HFFc6 (cell line): ENCODE results near the gene A2ML1. TPM values are rescaled to one million over a fixed set of nuclear protein-coding genes. Genes with fewer than 3 reads are reported as not detected.
"Not testable (repeated sequence)": the region's sequence is repeated elsewhere in the genome, so short reads cannot be mapped to it uniquely, and the experiment has no call there.

ENCODE experiments used
- DNase-seq: peaks from one replicate; pipeline ENCODE4 v3.0.0-alpha.2; 2018
- H3K27ac Mint-ChIP-seq: 2 replicates; pipeline ENCODE4 v1.8.0; 2020; ENCODE audit warnings: mild to moderate bottlenecking, mixed read lengths
- H3K27me3 Mint-ChIP-seq: 2 replicates; pipeline ENCODE4 v1.8.0; 2021; ENCODE audit warnings: mild to moderate bottlenecking, moderate library complexity, mixed read lengths; ENCODE audit not compliant: insufficient read depth
- H3K36me3 Mint-ChIP-seq: 2 replicates; pipeline ENCODE4 v1.8.0; 2021; ENCODE audit warnings: low read depth, mixed read lengths
- H3K4me1 Mint-ChIP-seq: 2 replicates; pipeline ENCODE4 v1.8.0; 2020; ENCODE audit warnings: low read depth, mixed read lengths
- H3K4me3 Mint-ChIP-seq: 2 replicates; pipeline ENCODE4 v1.8.0; 2020; ENCODE audit warnings: mild to moderate bottlenecking, moderate library complexity, mixed read lengths
- H3K9me3 Mint-ChIP-seq: 2 replicates; pipeline ENCODE4 v1.8.0; 2020; ENCODE audit warnings: mild to moderate bottlenecking, mixed read lengths
- total RNA-seq, 6 experiments: library from RNA; stranded (reverse); fragmentation: NEBNext Ultra II Directional; extraction: Animal tissue kit (Norgen Biotek cat#: 25700); gene quantifications; 2 replicates in 1 of 6; 3 replicates in 5 of 6; pipeline ENCODE4 v1.2.3, GENCODE V29; 2021
- TF ChIP-seq, protein P1 (sequence below): fragments of 200-600 bp; sonication (generic); IDR thresholded peaks from 2 replicates; pipeline ENCODE4 v1.5.0; 2021; ENCODE audit warnings: antibody characterized with exemption, mild to moderate bottlenecking

The A2ML1 gene
- total RNA-seq, 6 experiments from 2014 or later = not detected

DNA sequence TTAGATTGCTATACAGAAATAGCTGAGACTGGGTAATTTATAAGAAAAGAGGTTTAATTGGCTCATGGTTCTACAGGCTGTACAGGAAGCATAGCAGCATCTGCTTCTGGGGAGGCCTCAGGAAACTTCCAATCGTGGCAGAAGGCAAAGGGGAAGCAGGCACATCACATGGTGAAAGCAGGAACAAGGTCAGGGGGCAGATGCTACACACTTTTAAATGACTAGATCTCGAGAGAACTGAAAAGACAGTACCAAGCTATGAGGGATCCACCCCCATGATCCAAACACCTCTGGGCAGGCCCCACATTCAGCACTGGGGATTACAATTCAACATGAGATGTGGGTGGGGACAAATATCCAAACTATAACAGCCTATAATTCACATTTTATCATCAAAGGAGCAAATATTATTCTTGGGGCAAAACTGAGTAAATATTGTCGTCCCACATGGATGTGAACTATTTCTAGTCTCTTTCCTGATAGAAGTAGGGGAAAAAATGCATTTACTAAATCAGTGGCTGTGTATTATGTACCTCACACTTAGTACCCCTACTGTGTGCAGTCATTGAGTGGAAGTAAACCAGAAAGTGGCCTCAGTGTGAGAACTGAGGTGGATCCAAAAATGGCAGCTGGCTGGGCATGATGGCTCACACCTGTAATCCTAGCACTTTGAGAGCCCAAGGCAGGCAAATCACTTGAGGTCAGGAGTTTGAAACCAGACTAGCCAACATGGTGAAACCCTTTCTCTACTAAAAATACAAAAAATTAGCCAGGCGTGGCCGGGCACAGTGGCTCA is 25.4 kb upstream of the A2ML1 start:
- no peak overlapping the region for H3K4me3 Mint-ChIP-seq
- H3K9me3 Mint-ChIP-seq = no peaks in the 10 kb centered on the region; the same call in 1 of the 2 replicates
- H3K36me3 Mint-ChIP-seq = no peaks in the 10 kb centered on the region
- TF ChIP-seq, protein P1, sequence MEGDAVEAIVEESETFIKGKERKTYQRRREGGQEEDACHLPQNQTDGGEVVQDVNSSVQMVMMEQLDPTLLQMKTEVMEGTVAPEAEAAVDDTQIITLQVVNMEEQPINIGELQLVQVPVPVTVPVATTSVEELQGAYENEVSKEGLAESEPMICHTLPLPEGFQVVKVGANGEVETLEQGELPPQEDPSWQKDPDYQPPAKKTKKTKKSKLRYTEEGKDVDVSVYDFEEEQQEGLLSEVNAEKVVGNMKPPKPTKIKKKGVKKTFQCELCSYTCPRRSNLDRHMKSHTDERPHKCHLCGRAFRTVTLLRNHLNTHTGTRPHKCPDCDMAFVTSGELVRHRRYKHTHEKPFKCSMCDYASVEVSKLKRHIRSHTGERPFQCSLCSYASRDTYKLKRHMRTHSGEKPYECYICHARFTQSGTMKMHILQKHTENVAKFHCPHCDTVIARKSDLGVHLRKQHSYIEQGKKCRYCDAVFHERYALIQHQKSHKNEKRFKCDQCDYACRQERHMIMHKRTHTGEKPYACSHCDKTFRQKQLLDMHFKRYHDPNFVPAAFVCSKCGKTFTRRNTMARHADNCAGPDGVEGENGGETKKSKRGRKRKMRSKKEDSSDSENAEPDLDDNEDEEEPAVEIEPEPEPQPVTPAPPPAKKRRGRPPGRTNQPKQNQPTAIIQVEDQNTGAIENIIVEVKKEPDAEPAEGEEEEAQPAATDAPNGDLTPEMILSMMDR = no peak
- H3K4me1 Mint-ChIP-seq = no peaks in the 10 kb centered on the region
- no peak for DNase-seq
- no peaks in the 10 kb centered on the region; the same call in none of the 2 replicates for H3K27me3 Mint-ChIP-seq
- no peak overlapping the region for H3K27ac Mint-ChIP-seq

DNA sequence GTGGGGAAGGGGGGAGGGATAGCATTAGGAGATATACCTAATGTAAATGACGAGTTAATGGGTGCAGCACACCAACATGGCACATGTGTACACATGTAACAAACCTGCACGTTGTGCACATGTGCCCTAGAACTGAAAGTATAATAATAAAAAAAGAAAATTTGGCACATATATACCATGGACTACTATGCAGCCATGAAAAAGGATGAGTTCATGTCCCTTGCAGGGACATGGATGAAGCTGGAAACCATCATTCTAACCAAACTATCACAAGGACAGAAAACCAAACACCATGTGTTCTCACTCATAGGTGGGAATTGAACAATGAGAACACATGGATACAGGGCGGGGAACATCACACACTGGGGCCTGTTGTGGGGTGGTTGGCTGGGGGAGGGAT is 21.2 kb upstream of the A2ML1 start:
- H3K27ac Mint-ChIP-seq, DNase-seq, H3K4me3 Mint-ChIP-seq, H3K4me1 Mint-ChIP-seq, H3K9me3 Mint-ChIP-seq, H3K36me3 Mint-ChIP-seq: not testable (repeated sequence)
- peaks cover 18% of the 10 kb centered on the region for H3K27me3 Mint-ChIP-seq

DNA sequence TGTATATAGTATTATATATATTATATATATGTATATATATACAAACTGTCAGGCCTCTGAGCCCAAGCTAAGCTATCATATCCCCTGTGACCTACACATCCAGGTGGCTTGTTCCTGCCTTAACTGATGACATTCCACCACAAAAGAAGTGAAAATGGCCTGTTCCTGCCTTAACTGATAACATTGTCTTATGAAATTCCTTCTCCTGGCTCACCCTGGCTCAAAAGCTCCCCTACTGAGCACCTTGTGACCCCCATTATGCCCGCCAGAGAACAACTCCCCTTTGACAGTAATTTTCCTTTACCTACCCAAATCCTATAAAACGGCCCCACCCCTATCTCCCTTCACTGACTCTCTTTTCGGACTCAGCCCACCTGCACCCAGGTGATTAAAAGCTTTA is 17.6 kb upstream of the A2ML1 start:
- not testable (repeated sequence) for H3K36me3 Mint-ChIP-seq, DNase-seq, H3K4me1 Mint-ChIP-seq, H3K9me3 Mint-ChIP-seq, H3K27ac Mint-ChIP-seq, H3K4me3 Mint-ChIP-seq
- H3K27me3 Mint-ChIP-seq = peaks cover 30% of the 10 kb centered on the region

DNA sequence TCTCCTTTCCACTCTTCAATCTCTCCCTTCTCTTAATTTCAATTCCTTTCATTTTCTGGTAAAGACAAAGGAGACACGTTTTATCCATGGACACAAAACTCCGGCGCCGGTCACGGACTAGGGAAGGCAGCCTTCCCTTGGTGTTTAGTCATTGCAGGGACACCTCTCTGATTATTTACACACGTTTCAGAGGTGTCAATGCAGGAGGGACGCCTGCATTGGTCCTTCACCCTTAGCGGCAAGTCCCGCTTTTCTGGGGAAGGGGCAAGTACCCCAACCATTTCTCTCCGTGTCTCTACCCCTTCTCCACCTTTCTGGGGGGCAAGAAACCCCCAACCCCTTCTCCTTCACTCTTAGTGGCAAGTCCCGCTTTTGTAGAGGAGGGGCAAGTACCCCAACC is 16.9 kb upstream of the A2ML1 start:
- DNase-seq, H3K36me3 Mint-ChIP-seq, H3K27ac Mint-ChIP-seq, H3K4me1 Mint-ChIP-seq, H3K9me3 Mint-ChIP-seq, H3K4me3 Mint-ChIP-seq: not testable (repeated sequence)
- H3K27me3 Mint-ChIP-seq = peaks cover 31% of the 10 kb centered on the region

DNA sequence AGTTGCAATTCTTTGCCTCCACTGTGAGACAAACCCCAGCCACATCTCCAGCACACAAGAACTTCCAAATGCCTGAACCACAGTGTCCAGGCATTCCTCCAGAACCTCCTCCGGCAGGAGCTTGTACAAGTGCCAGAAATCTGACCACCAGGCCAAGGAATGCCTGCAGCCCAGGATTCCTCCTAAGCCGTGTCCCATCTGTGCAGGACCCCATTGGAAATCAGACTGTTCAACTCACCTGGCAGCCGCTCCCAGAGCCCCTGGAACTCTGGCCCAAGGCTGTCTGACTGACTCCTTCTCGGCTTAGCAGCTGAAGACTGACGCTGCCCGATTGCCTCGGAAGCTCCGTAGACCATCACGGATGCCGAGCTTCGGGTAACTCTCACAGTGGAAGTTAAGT is 15.3 kb upstream of the A2ML1 start:
- Mint-ChIP-seq H3K27me3 (peaks cover 35% of the 10 kb centered on the region), H3K4me1 (peaks cover 11% of the 10 kb centered on the region)
- not testable (repeated sequence) for H3K27ac Mint-ChIP-seq, H3K36me3 Mint-ChIP-seq, H3K4me3 Mint-ChIP-seq, DNase-seq, H3K9me3 Mint-ChIP-seq

DNA sequence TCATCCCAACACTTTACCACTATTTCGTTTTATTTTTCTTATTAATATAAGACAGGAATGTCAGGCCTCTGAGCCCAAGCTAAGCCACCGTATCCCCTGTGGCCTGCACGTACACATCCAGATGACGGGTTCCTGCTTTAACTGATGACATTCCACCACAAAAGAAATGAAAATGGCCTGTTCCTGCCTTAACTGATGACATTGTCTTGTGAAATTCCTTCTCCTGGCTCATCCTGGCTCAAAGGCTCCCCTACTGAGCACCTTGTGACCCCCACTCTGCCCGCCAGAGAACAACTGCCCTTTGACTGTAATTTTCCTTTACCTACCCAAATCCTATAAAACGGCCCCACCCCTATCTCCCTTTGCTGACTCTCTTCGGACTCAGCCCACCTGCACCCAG is 12.3 kb upstream of the A2ML1 start:
- not testable (repeated sequence) for H3K4me1 Mint-ChIP-seq, H3K36me3 Mint-ChIP-seq, DNase-seq, H3K9me3 Mint-ChIP-seq, H3K27ac Mint-ChIP-seq, H3K4me3 Mint-ChIP-seq
- peaks cover 28% of the 10 kb centered on the region for H3K27me3 Mint-ChIP-seq

DNA sequence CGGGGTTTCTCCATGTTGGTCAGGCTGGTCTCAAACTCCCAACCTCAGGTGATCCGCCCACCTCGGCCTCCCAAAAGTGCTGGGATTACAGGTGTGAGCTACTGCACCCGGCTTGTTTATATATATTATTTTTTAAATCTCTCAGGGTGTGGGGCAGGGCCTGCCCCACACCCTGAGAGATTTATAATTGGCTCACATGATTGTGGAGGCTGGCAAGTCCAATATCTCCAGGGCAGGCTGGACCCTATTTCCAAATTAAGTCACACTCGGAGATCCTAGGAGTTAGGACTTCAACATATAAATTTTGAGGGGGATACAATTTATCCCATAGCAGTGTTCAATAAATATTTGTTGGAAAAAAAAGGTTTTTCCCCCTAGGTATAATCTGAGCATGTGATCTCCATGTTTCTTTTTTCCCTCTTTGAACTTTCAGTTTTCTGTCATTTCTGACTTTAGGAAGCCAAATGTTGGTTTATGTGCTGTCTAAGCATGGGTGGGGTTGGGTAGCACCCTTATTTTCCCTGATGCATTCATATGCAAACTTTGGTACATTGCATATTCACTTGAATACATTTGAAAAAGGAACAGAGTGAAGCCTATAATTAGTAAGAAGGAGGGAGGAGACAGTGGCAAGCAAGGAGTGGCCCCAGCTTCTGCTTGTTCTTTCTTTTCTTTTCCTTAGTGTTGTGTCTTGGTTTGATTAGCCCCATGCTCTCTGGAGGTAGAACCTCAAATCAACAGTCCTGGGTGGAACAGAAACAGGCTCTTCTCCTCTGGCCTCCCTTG is 8.7 kb upstream of the A2ML1 start:
- no peaks in the 10 kb centered on the region for H3K36me3 Mint-ChIP-seq
- no peak overlapping the region for H3K27ac Mint-ChIP-seq
- TF ChIP-seq, protein P1 = no peak
- peaks cover 6% of the 10 kb centered on the region for H3K4me1 Mint-ChIP-seq
- DNase-seq = no peak
- no peaks in the 10 kb centered on the region for H3K9me3 Mint-ChIP-seq
- peaks cover 17% of the 10 kb centered on the region for H3K27me3 Mint-ChIP-seq
- no peak overlapping the region for H3K4me3 Mint-ChIP-seq

DNA sequence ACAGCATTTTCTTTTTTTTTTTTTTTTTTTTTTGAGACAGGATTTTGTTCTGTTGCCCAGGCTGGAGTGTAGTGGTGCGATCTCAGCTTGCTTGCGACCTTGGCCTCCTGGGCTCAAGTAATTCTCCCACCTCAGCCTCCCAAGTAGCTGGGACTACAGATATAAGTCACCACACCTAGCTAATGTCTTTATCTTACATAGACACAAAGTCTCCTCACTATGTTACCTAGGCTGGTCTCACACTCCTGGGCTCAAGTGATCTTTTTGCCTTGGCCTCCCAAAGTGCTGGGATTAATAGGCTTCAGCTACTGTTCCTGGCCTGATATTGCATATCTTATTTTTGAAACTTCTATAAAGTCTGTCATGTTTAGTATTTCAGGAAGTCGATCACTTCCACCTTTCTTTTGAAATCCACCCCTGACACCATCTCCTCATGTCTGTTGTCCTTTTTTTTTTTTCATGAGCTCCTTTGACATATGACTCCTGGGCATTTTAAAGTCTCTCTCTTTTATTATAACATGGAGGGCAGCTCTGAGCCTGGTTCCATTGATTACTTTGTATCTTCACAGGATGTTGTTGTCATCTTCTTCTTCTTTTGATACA is 5.9 kb upstream of the A2ML1 start:
- peaks cover 5% of the 10 kb centered on the region for H3K4me1 Mint-ChIP-seq
- DNase-seq = no peak
- H3K27ac Mint-ChIP-seq = no peak overlapping the region
- TF ChIP-seq, protein P1 = no peak
- no peaks in the 10 kb centered on the region for H3K36me3 Mint-ChIP-seq
- no peak overlapping the region for H3K4me3 Mint-ChIP-seq
- peaks cover 12% of the 10 kb centered on the region for H3K27me3 Mint-ChIP-seq
- H3K9me3 Mint-ChIP-seq = no peaks in the 10 kb centered on the region
